ENCODE measurements around the gene MCC. TPM values are rescaled to one million over a fixed set of nuclear protein-coding genes. Genes with fewer than 3 reads are reported as not detected.

The MCC gene
- total RNA-seq, 1 experiment from 2014 or later = 0.41 TPM

DNA sequence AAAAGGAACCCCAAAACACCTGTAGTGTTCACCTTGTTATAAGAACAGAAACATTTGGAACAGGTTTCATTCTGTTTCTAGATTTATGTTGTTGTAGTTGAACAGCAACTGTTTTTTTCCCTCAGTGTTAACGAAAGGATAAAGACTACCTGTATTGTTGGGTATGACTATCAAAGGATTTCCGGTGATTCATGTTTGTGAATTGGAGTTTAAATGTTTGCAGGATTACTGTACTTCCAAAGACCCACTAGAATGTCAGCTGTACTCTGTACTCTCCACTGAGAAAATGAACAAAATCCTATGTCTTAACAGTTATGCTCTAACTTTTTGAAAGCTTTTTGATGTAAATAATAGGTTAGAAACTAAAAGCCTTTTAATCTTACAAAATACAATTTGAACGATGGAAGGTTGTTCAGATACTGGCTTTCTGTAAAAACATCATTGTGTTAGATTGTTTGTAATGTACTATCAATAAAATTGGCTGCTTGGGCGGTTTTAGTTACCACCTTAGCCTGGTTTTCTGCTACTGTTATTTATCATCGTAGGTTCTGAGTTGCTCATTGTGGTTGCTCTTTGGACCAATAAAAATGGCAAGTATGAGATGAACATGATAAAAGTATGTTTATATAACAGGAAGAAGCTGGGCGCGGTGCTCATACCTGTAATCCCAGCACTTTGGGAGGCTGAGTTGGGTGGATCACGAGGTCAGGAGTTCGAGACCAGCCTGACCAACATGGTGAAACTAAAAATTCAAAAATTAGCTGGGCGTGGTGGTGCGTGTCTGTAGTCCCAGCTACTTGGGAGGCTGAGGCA lies 467.6 kb downstream of the MCC start:
- peak; percentile 79 for DNase-seq (ENCODE audit: low read depth, low spot score)
- ChIA-PET CTCF (interaction anchor here (0.6 kb wide), 1 partner anchor 22 kb away, joined by 3 read pairs; no protein-coding TSS in a partner anchor), POLR2A (no interaction called here)
- Histone ChIP-seq H3K4me1 (ENCODE audit: control insufficient read depth, insufficient read depth, low read length) (peaks cover 24% of the 10 kb centered on the region), H3K9me3 (ENCODE audit: control insufficient read depth, insufficient read depth, low read depth, low read length) (no peaks in the 10 kb centered on the region), H3K27me3 (ENCODE audit: control insufficient read depth, insufficient read depth, low read length) (no peaks in the 10 kb centered on the region), H3K27ac (ENCODE audit: low read length) (peak overlapping the region; percentile 60; the same call in 1 of the 2 replicates), H3K4me3 (ENCODE audit: low read depth in 2 of 2, low read length in 2 of 2) (no peak overlapping the region), H3K36me3 (ENCODE audit: control insufficient read depth, insufficient read depth, low read length) (peaks cover 17% of the 10 kb centered on the region)
- BruUV-seq (replicated peaks) = no TSS peak
- intact Hi-C loops (cut with micrococcal nuclease; ENCODE audit: unreplicated experiment) = no loop called here
- peak; percentile 91 for ATAC-seq
- TF ChIP-seq, protein P1, sequence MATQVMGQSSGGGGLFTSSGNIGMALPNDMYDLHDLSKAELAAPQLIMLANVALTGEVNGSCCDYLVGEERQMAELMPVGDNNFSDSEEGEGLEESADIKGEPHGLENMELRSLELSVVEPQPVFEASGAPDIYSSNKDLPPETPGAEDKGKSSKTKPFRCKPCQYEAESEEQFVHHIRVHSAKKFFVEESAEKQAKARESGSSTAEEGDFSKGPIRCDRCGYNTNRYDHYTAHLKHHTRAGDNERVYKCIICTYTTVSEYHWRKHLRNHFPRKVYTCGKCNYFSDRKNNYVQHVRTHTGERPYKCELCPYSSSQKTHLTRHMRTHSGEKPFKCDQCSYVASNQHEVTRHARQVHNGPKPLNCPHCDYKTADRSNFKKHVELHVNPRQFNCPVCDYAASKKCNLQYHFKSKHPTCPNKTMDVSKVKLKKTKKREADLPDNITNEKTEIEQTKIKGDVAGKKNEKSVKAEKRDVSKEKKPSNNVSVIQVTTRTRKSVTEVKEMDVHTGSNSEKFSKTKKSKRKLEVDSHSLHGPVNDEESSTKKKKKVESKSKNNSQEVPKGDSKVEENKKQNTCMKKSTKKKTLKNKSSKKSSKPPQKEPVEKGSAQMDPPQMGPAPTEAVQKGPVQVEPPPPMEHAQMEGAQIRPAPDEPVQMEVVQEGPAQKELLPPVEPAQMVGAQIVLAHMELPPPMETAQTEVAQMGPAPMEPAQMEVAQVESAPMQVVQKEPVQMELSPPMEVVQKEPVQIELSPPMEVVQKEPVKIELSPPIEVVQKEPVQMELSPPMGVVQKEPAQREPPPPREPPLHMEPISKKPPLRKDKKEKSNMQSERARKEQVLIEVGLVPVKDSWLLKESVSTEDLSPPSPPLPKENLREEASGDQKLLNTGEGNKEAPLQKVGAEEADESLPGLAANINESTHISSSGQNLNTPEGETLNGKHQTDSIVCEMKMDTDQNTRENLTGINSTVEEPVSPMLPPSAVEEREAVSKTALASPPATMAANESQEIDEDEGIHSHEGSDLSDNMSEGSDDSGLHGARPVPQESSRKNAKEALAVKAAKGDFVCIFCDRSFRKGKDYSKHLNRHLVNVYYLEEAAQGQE (IDR thresholded peaks at IDR 0.05; ENCODE audit: insufficient read depth in 1 of 2, low read depth in 2 of 2, low read length in 1 of 2) = no peak
- TF ChIP-seq, protein P2, sequence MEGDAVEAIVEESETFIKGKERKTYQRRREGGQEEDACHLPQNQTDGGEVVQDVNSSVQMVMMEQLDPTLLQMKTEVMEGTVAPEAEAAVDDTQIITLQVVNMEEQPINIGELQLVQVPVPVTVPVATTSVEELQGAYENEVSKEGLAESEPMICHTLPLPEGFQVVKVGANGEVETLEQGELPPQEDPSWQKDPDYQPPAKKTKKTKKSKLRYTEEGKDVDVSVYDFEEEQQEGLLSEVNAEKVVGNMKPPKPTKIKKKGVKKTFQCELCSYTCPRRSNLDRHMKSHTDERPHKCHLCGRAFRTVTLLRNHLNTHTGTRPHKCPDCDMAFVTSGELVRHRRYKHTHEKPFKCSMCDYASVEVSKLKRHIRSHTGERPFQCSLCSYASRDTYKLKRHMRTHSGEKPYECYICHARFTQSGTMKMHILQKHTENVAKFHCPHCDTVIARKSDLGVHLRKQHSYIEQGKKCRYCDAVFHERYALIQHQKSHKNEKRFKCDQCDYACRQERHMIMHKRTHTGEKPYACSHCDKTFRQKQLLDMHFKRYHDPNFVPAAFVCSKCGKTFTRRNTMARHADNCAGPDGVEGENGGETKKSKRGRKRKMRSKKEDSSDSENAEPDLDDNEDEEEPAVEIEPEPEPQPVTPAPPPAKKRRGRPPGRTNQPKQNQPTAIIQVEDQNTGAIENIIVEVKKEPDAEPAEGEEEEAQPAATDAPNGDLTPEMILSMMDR (IDR thresholded peaks at IDR 0.05) = no peak
- TF ChIP-seq POLR2AphosphoS5 (IDR thresholded peaks at IDR 0.05; ENCODE audit: low read depth, low read length) (no peak), SIN3A (IDR thresholded peaks at IDR 0.05; ENCODE audit: borderline replicate concordance, insufficient read depth, low read depth, low read length) (no peak)
- in situ Hi-C loops (cut with HindIII; ENCODE audit: low pct_unique_long_range_greater_than_20kb, low sequenced_read_pairs) = no loop called here

DNA sequence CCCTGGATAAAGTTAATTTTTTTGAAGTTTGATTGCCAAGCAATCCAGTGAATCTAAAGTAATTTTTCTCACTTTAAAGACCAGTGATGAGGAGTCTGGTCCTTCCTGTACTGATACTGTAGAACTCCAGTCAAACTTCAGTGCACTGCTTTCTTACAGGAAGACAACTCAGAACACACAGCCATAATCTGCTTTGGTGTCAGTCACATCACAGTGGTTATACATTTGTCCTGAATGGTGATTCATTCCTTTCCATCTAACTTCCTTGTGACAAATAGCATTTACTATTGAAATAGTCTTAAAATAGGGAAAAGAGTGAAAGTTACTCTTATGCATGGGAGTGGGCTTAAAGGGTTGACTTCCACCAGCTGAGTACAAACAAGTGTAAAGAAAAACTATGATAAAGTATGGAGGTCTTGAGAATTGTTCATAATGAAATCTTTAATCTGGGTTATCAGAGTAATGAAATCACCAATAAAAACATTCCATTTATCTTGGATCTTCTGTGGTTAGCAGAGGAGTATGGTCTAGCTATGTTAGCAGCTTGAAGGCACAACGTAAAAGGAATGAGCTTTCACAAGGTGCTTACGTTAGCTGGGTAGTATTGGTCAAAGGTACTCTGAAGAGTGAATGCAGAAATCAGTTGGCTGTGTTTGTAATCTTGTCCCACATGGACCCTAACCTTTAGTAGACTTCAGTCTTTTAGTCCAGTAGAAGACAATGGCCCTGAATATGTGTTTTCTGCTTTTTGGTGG lies 470.2 kb downstream of the MCC start:
- Histone ChIP-seq H3K4me1 (ENCODE audit: control insufficient read depth, insufficient read depth, low read length) (peaks cover 24% of the 10 kb centered on the region), H3K36me3 (ENCODE audit: control insufficient read depth, insufficient read depth, low read length) (peaks cover 20% of the 10 kb centered on the region), H3K4me3 (ENCODE audit: low read depth in 2 of 2, low read length in 2 of 2) (no peak overlapping the region), H3K27ac (ENCODE audit: low read length) (no peak overlapping the region), H3K9me3 (ENCODE audit: control insufficient read depth, insufficient read depth, low read depth, low read length) (no peaks in the 10 kb centered on the region), H3K27me3 (ENCODE audit: control insufficient read depth, insufficient read depth, low read length) (no peaks in the 10 kb centered on the region)
- DNase-seq (ENCODE audit: low read depth, low spot score) (no peak), ATAC-seq (peak; percentile 44; the same call in 1 of the 2 replicates)
- intact Hi-C loops (cut with micrococcal nuclease; ENCODE audit: unreplicated experiment) = no loop called here
- no TSS peak for BruUV-seq (replicated peaks)
- TF ChIP-seq TCF7L2 (IDR thresholded peaks at IDR 0.05; ENCODE audit: low read depth, low read length) (no peak), POLR2AphosphoS5 (IDR thresholded peaks at IDR 0.05; ENCODE audit: low read depth, low read length) (no peak), SIN3A (IDR thresholded peaks at IDR 0.05; ENCODE audit: borderline replicate concordance, insufficient read depth, low read depth, low read length) (no peak)
- TF ChIP-seq, protein P2 (IDR thresholded peaks at IDR 0.05) = no peak
- TF ChIP-seq, protein P1 (IDR thresholded peaks at IDR 0.05; ENCODE audit: insufficient read depth in 1 of 2, low read depth in 2 of 2, low read length in 1 of 2) = no peak
- ChIA-PET CTCF (no interaction called here), POLR2A (no interaction called here)
- in situ Hi-C loops (cut with HindIII; ENCODE audit: low pct_unique_long_range_greater_than_20kb, low sequenced_read_pairs) = no loop called here

Data from Panc1 (cell line).